BJ (cell line): ENCODE data around the gene PRX. TPM values are rescaled to one million over a fixed set of nuclear protein-coding genes. Genes with fewer than 3 reads are reported as not detected.

Source experiments
- CTCF ChIA-PET: fragments of 350-600 bp; formaldehyde crosslinking; extraction: SDS; loops from one replicate; lab custom pipeline; 2021; ENCODE audit warnings: antibody characterized with exemption, inconsistent platforms; lab: Yijun Ruan, JAX
- POLR2A ChIA-PET: fragments of 300-600 bp; sonication (Branson Sonifier 250); formaldehyde crosslinking; extraction: SDS; loops from one replicate; lab custom pipeline; 2021; ENCODE audit warnings: antibody characterized with exemption; lab: Charles Lee
- DNase-seq: peaks from one replicate; pipeline ENCODE4 v3.0.0-alpha.2; 2011; ENCODE audit warnings: low read depth
- H3K27me3 ChIP-seq: 2 replicates; pipeline ENCODE4 v1.6.0; 2011; ENCODE audit warnings: low read length; ENCODE audit not compliant: control insufficient read depth, insufficient read depth
- H3K36me3 ChIP-seq: 2 replicates; pipeline ENCODE4 v1.5.1; 2011; ENCODE audit warnings: low read length; ENCODE audit not compliant: control insufficient read depth, insufficient read depth
- H3K4me3 ChIP-seq: 2 replicates; pipeline ENCODE4 v1.5.1; 2011; ENCODE audit warnings: low read depth, mild to moderate bottlenecking, control low read depth, low read length
- CTCF ChIP-seq: IDR thresholded peaks from 2 replicates; pipeline ENCODE4 v1.5.1; 2011; ENCODE audit warnings: low read depth, mild to moderate bottlenecking, control low read depth, inconsistent platforms, low read length, moderate library complexity; ENCODE audit not compliant: insufficient read depth
- polyA plus RNA-seq: library from polyadenylated mRNA; depleted of rRNA; stranded (reverse); fragments of >200 nt; gene quantifications from 2 replicates; pipeline ENCODE4 v1.2.3, GENCODE V29; 2011

The PRX gene
- polyA plus RNA-seq, 1 experiment: 2.4 TPM

GRCh38 chr19:40420766-40421765 is 7.9 kb upstream of the PRX start:
- H3K36me3 ChIP-seq: peaks cover 8% of the 10 kb centered on the region
- peak; percentile 99 for TF ChIP-seq CTCF
- ChIA-PET CTCF (interaction anchor here (0.6 to 3.3 kb wide), 22 partner anchors 9 to 183 kb away, joined by 3 to 20 read pairs (median 4); partner anchors contain the start of genes BLVRB and SERTAD3), POLR2A (interaction anchor here (0.6 to 1.0 kb wide), 4 partner anchors 13 to 222 kb away, joined by 3 to 20 read pairs (median 7); partner anchors contain the start of gene BLVRB)
- peak; percentile 59 for DNase-seq
- peak overlapping the region; percentile 55 for H3K4me3 ChIP-seq
- no peaks in the 10 kb centered on the region for H3K27me3 ChIP-seq

GRCh38 chr19:40420451-40420765 is 7.2 kb upstream of the PRX start:
- no peak for DNase-seq
- POLR2A ChIA-PET: interaction anchor here (0.7 to 1.0 kb wide), 3 partner anchors 14 to 213 kb away, joined by 4 to 20 read pairs (median 10); partner anchors contain the start of gene BLVRB
- no peaks in the 10 kb centered on the region for H3K27me3 ChIP-seq
- no peak for TF ChIP-seq CTCF
- H3K36me3 ChIP-seq: peaks cover 8% of the 10 kb centered on the region
- H3K4me3 ChIP-seq: peak overlapping the region; percentile 55
- CTCF ChIA-PET: interaction anchor here (0.6 to 3.3 kb wide), 21 partner anchors 9 to 183 kb away, joined by 3 to 20 read pairs (median 5); partner anchors contain the start of genes BLVRB and SERTAD3

- no peak for TF ChIP-seq CTCF
- DNase-seq: no peak
- Histone ChIP-seq H3K27me3 (no peaks in the 10 kb centered on the region), H3K4me3 (no peak overlapping the region), H3K36me3 (peaks cover 8% of the 10 kb centered on the region)
- ChIA-PET POLR2A (interaction anchor here (0.7 kb wide), 1 partner anchor 213 kb away, joined by 10 read pairs; no protein-coding TSS in a partner anchor), CTCF (interaction anchor here (1.2 to 3.3 kb wide), 11 partner anchors 8 to 184 kb away, joined by 3 to 20 read pairs (median 4); no protein-coding TSS in a partner anchor)
These were observed 6.6 kb upstream of the PRX start for GRCh38 chr19:40419780-40420179.

GRCh38 chr19:40419066-40419612 is 6.0 kb upstream of the PRX start:
- peaks cover 8% of the 10 kb centered on the region for H3K36me3 ChIP-seq
- CTCF ChIA-PET: interaction anchor here (0.9 to 3.3 kb wide), 4 partner anchors 7 to 214 kb away, joined by 3 to 20 read pairs (median 10); no protein-coding TSS in a partner anchor

More at GRCh38 chr19:40419066-40419612, 6.0 kb upstream of the PRX start:
- Histone ChIP-seq H3K4me3 (no peak overlapping the region), H3K27me3 (no peaks in the 10 kb centered on the region)
- POLR2A ChIA-PET: no interaction called here
- no peak for TF ChIP-seq CTCF
- DNase-seq: no peak
